Measurements from ENCODE around the gene SLC4A3.

SLC4A3 gene

DNA sequence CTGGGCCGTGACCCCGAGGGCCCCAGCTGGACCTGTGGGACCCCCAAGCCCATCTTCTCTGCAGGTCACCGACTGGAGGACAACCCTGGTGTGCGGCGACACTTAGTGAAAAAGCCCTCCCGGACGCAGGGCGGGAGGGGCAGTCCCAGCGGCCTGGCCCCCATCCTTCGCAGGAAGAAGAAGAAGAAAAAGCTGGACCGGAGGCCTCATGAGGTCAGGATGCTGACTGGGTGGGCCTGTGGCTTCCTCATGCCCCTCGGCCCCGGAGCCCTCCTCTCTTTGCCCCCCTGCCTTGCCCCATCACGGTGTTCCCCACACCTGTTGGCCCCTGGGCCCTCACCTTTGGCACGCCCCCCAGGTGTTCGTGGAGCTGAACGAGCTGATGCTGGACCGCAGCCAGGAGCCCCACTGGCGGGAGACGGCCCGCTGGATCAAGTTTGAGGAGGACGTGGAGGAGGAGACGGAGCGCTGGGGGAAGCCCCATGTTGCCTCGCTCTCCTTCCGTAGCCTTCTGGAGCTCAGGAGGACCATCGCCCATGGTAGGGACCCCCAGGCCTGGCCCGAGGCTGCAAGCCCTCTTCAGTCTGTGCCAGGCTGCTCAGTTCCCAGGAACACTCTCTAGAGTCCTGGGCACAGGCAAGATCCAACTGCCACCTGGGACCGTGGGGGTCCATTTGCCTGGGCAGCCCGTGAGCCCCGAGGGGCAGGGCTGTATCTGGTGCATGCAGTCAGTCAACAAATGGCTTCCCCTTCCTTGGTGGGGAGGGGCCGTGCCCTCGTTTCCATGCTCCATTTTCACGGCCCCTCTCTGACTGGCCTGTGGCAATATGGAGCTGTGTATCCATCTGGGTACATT, 4.7 kb downstream of the SLC4A3 start:
- H3K4me3 ChIP-seq (ENCODE audit: low read depth, low read length): no peak overlapping the region
- TF ChIP-seq, protein P1, sequence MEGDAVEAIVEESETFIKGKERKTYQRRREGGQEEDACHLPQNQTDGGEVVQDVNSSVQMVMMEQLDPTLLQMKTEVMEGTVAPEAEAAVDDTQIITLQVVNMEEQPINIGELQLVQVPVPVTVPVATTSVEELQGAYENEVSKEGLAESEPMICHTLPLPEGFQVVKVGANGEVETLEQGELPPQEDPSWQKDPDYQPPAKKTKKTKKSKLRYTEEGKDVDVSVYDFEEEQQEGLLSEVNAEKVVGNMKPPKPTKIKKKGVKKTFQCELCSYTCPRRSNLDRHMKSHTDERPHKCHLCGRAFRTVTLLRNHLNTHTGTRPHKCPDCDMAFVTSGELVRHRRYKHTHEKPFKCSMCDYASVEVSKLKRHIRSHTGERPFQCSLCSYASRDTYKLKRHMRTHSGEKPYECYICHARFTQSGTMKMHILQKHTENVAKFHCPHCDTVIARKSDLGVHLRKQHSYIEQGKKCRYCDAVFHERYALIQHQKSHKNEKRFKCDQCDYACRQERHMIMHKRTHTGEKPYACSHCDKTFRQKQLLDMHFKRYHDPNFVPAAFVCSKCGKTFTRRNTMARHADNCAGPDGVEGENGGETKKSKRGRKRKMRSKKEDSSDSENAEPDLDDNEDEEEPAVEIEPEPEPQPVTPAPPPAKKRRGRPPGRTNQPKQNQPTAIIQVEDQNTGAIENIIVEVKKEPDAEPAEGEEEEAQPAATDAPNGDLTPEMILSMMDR (IDR thresholded peaks at IDR 0.05; ENCODE audit: borderline replicate concordance, insufficient read depth, low read depth, low read length): no peak

DNA sequence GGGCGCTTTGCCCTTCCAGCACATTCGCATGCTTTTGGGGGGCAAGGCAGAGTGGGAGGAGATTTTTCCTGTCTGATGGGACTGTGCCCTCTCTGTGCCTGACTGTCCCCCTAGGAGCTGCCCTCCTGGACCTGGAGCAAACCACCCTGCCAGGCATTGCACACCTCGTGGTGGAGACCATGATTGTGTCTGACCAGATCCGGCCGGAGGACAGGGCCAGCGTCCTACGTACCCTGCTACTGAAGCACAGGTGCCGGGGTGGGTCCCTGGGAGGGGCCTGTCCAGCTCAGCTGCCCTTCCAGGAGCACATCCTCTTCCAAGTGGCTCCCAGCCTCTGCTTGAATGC, 5.3 kb downstream of the SLC4A3 start:
- H3K4me3 ChIP-seq (ENCODE audit: low read depth, low read length): no peak overlapping the region
- TF ChIP-seq, protein P1 (IDR thresholded peaks at IDR 0.05; ENCODE audit: borderline replicate concordance, insufficient read depth, low read depth, low read length): no peak

DNA sequence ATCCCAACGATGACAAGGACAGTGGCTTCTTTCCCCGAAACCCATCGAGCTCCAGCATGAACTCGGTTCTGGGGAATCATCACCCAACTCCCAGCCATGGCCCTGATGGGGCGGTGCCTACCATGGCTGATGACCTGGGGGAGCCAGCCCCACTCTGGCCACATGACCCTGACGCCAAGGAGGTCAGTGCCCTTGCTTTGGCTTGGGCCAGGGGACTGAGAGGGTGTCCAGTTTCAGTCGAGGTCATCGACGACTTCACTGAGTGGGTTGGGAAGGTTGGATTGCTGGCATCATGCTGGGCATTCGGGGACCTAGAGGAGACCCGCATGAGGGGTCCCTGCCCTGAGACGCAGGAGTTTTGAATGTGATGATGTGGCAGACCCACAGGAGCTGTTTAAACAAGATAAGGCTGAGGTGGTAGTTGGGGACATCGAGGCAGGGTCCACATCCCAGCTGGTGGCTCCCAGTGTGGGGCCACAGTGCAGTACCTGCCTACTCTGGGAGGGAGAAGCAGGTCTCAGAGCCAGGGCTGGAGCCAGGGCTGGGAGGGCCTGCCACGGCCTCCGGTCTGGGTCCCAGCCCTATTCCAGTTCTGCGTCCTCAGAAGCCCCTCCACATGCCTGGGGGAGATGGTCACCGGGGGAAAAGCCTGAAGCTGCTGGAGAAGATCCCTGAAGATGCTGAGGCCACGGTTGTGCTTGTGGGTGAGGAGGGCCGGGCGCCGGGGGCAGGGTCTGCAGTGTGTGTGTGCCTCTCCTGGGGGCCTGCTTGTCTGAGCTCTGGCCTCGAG, 6.0 kb downstream of the SLC4A3 start:
- TF ChIP-seq, protein P1 (IDR thresholded peaks at IDR 0.05; ENCODE audit: borderline replicate concordance, insufficient read depth, low read depth, low read length): no peak
- H3K4me3 ChIP-seq (ENCODE audit: low read depth, low read length): no peak overlapping the region

DNA sequence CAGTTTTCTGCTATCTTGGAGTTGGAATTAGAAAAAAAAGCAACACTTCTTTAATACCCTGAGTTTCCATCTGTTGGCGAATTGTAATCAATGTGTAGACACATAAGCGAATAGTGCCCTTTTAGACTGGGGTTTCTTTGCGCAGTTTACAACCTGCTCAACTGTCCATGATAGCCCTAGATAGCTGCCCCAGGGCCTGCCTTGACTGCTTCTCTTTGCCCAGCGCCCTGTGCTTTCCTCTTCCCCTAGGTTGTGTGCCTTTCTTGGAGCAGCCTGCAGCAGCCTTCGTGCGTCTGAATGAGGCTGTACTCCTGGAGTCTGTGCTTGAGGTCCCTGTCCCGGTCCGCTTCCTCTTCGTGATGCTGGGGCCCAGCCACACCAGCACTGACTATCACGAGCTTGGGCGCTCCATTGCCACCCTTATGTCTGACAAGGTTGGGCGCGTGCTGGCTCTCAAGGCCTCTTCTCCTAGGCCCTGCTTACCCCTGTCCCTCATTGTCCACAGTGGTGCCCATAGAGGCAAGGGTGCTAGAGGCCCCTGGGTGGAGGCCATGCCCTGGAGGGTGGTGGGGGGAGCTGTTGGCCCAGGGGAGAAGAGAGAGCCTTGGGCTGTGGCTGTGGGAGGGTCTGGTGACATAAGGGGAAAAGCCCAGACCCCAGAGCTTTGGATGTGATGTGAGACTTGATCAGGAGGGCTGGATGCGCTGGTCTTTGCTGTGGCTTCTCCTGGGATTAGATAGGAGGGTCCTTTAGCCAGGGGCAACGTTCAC, 6.9 kb downstream of the SLC4A3 start:
- TF ChIP-seq, protein P1 (IDR thresholded peaks at IDR 0.05; ENCODE audit: borderline replicate concordance, insufficient read depth, low read depth, low read length): no peak
- H3K4me3 ChIP-seq (ENCODE audit: low read depth, low read length): no peak overlapping the region

DNA sequence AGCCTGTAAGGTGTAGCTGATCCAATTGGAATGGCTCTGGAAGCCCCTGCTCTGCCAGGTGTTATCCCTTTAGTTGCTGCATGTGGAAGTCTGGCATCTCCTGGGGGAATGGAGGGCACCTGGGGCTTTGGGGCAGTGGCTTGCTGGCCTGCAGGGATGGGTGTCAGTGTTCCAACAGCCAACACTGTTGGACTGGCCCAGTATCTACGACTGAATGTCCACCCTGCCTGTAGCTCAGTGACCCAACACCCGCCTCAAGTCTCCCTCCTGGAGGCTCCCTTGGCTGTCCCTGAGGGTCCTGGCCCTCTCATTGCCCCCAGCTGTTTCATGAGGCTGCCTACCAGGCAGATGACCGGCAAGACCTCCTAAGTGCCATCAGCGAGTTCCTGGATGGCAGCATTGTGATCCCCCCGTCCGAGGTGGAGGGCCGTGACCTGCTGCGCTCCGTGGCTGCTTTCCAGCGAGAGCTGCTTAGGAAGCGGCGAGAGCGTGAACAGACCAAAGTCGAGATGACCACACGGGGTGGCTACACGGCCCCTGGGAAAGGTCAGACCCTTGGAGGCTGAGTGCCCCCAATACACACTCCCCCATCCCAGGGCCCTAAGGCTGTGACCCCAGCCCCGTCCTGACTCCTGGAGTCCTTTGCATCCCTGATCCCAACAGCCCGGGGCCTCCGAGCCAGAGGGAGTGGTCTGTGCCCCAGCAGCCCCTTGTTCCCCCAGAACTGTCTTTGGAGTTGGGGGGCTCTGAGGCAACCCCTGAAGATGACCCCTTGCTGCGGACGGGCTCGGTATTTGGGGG, 7.7 kb downstream of the SLC4A3 start:
- TF ChIP-seq, protein P1 (IDR thresholded peaks at IDR 0.05; ENCODE audit: borderline replicate concordance, insufficient read depth, low read depth, low read length): no peak
- no peak overlapping the region for H3K4me3 ChIP-seq (ENCODE audit: low read depth, low read length)

DNA sequence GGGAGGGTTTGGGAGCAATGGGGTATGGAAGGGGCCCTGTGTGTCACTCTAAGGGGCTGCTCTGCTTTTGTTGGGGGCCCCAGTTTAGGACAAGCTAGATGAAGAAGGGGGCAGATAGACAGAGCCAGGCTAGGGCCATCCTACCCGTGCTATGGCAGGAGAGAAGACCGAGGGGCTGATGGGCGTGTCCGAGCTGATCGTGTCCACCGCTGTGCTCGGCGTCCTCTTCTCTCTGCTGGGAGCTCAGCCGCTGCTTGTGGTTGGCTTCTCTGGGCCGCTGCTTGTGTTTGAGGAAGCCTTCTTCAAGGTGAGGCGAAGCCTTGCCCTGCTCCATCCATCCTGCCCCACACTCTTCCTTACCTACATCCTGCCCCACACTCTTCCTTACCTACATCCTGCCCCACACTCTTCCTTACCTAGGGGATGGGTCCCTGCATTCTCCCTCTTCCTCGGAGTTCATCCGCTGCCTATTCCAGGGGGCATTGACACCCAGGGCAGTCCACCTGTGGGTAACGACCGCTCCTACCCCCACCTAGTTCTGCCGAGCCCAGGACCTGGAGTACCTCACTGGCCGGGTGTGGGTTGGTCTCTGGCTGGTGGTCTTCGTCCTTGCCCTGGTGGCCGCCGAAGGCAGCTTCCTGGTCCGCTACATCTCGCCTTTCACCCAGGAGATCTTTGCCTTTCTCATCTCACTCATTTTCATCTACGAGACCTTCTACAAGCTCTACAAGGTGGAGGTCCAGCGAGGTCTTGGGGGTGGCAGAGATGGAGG, 8.9 kb downstream of the SLC4A3 start:
- TF ChIP-seq, protein P1 (IDR thresholded peaks at IDR 0.05; ENCODE audit: borderline replicate concordance, insufficient read depth, low read depth, low read length): no peak
- H3K4me3 ChIP-seq (ENCODE audit: low read depth, low read length): no peak overlapping the region

All from GM12875 (cell line).